Breast epithelium (tissue), 3 donors: ENCODE results near the gene DDOST.

Experiments
- CTCF ChIP-seq, 3 donors: fragments of 450-650 bp; IDR thresholded peaks; one replicate each; pipeline ENCODE4 v1.5.1; 2016 to 2017; ENCODE audit warnings: antibody characterized with exemption in 3 of 3, mild to moderate bottlenecking in 3 of 3, moderate library complexity in 3 of 3
- POLR2AphosphoS5 ChIP-seq, 3 donors: sonication (generic); formaldehyde crosslinking; IDR thresholded peaks; one replicate each; pipeline ENCODE4 v1.6.1; 2017; ENCODE audit warnings: antibody characterized with exemption in 3 of 3

GRCh38 chr1:20658166-20658915 lies 2.8 kb downstream of the DDOST start:
- no peak for TF ChIP-seq CTCF (IDR thresholded peaks at IDR 0.05)
- TF ChIP-seq POLR2AphosphoS5 (IDR thresholded peaks at IDR 0.05) = no peak
